ENCODE results near the gene SLC1A3. TPM values are rescaled to one million over a fixed set of nuclear protein-coding genes. Genes with fewer than 3 reads are reported as not detected.

The SLC1A3 gene
- total RNA-seq, 4 donors from 2014 or later, result 95.6 to 479 (median 173) TPM

DNA sequence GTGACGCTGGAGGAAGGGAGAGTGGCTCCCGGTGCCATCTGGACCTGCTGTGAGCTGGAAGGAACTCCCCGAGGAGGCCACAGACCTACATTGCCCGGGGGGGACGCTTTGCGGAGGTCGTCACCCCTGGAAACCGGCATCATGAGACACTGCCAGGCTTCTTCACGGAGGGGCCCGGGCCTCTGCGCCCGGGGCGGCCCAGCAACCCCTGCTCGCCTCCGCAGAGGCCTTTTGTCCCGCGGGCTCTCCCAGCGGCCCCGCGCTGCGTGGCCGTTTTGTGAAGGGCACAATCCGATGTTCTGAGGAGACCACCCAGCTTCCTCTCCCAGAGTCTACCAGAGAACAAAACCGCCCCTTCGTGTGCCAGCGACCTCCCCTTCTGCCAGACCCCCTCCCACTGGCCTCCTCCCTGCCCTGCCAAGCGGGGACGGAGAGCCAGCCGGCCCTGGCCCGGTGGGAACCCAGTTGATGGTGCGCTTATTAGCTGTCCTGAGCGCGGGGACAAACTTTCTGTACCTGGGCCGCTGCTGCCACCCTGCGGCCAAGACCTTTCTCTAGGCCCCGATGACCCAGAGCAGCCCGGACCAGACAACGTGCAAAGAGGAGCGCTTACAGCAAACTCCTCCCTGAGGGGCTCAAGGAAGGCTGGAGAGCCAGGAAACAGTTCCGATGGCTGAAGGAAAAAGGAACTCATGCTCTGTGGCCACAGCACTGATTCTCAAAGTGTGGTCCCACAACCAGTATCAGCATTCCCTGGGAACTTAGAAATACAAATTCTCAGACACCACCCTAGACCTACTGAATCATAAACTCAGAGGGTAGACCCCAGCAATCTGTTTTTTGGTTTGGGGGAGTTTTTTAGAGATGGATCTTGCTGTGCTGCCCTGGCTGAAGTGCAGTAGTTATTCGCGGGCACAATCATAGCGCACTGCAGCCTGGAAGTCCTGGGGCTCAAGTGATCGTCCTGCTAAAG is 86.7 kb downstream of the SLC1A3 start:
- TF ChIP-seq, protein P1, sequence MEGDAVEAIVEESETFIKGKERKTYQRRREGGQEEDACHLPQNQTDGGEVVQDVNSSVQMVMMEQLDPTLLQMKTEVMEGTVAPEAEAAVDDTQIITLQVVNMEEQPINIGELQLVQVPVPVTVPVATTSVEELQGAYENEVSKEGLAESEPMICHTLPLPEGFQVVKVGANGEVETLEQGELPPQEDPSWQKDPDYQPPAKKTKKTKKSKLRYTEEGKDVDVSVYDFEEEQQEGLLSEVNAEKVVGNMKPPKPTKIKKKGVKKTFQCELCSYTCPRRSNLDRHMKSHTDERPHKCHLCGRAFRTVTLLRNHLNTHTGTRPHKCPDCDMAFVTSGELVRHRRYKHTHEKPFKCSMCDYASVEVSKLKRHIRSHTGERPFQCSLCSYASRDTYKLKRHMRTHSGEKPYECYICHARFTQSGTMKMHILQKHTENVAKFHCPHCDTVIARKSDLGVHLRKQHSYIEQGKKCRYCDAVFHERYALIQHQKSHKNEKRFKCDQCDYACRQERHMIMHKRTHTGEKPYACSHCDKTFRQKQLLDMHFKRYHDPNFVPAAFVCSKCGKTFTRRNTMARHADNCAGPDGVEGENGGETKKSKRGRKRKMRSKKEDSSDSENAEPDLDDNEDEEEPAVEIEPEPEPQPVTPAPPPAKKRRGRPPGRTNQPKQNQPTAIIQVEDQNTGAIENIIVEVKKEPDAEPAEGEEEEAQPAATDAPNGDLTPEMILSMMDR (IDR thresholded peaks at IDR 0.05; ENCODE audit: low read depth), result no peak

DNA sequence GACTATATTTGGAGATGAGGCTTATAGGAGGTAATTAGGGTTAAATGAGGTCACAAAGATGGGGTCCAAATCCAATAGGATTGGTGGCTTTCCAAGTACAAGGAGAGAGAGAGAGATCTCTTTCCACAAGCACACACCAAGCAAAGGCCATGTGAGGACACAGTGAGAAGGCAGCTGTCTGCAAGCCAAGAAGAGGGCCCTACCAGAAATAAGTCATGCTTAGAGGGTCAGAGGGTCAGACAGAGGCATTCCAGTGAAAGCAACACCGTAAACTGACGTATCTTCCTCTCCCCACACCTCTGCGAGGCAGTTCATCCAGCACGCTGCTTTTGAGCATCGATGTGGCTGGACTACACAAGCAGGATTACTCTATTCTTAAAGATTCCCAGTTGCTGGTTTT is 87.9 kb downstream of the SLC1A3 start:
- TF ChIP-seq, protein P1 (IDR thresholded peaks at IDR 0.05; ENCODE audit: low read depth), result no peak

GRCh38 chr5:36696059-36696673 is 89.8 kb downstream of the SLC1A3 start:
- TF ChIP-seq, protein P1 (IDR thresholded peaks at IDR 0.05; ENCODE audit: low read depth), result no peak

DNA sequence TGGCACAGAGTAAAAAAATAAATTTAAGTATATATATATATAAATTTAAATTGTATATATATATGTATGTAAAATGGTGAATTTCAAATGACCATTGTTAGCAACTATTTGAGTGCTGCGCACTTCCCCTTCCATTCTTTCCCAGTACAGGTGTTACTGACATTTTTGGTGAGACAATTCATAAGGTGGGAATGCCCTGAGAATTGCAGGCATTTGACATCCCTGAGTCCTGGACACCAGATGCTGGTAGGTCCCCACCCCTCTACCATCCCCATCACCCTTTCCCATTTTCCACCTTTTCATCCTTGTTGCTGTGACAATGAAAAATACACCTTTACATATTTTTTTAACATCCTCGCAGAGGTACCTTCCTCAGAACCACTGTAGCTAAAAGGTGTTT is 91.6 kb downstream of the SLC1A3 start:
- TF ChIP-seq, protein P1 (IDR thresholded peaks at IDR 0.05; ENCODE audit: low read depth), result no peak

- TF ChIP-seq, protein P1 (IDR thresholded peaks at IDR 0.05; ENCODE audit: low read depth), result no peak
Measured at GRCh38 chr5:36701085-36701698, 94.8 kb downstream of the SLC1A3 start.

DNA sequence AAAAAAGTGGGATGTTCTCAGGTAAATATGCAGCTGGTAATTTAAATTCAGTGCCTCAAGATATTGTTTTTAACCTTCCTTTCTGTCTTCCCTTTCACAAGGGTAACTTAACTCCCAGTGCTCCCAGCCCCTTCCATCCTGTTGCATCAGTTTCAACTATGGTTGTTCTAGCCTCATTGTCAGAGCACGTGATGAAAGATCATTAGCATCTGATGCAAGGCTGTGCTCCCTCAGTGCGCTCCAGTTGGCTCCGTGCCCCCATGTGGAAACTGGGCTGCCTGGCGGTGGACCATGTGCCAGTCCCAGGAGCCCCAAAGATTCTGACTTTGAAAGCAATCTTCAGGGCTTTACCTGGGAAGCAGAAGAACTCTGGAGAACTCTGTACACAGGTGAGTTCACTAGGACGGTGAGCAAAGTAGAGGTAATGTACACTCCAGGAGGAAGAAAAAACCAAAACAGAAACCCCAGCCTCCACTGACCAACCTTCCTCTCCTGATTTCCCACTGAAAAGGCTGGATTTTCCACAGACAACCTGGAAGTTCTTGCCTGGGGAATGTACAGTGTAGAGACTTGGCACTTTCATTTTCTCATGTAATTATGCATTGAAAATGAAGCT is 96.9 kb downstream of the SLC1A3 start:
- TF ChIP-seq, protein P1 (IDR thresholded peaks at IDR 0.05; ENCODE audit: low read depth), result no peak
